HepG2 (cell line): ENCODE results near the gene LIMA1. TPM values are rescaled to one million over a fixed set of nuclear protein-coding genes. Genes with fewer than 3 reads are reported as not detected.

ENCODE experiments used
- ATAC-seq: fragments of 200-7000 bp; cut with Tn5 transposase; 3 replicates; pipeline ENCODE4 v1.9.1; 2020; ENCODE audit warnings: mild to moderate bottlenecking, moderate library complexity
- BruUV-seq: library from RNA; stranded (reverse); fragments of 400-500 nt; replicated peaks from 2 replicates; lab custom pipeline; 2021; lab: Mats Ljungman, UMichigan
- CTCF ChIA-PET: fragments of 300-600 bp; formaldehyde crosslinking; extraction: SDS; loops from one replicate; lab custom pipeline; 2021; ENCODE audit warnings: low total read pairs, inconsistent platforms, low intra/inter-chr PET ratio; lab: Yijun Ruan, JAX
- POLR2A ChIA-PET: fragments of 350-600 bp; sonication (Branson Sonifier 250); formaldehyde crosslinking; loops from one replicate; lab custom pipeline; 2020; ENCODE audit warnings: antibody characterized with exemption, inconsistent platforms; lab: Yijun Ruan, JAX
- DNase-seq: peaks from one replicate; pipeline ENCODE4 v3.0.0-alpha.2; 2015; ENCODE audit warnings: low spot score
- FAIRE-seq: peaks from 3 replicates; lab custom pipeline; 2011; peaks lifted over from hg19 to GRCh38; lab: Jason Lieb, UNC
- H2AFZ ChIP-seq: one replicate; pipeline ENCODE4 v1.6.1; 2011; ENCODE audit warnings: low read length, inconsistent platforms
- H3K27ac ChIP-seq: fragments of 300-600 bp; 3 replicates; pipeline ENCODE4 v1.8.0; 2011; ENCODE audit warnings: mixed run types, mild to moderate bottlenecking, mixed read lengths, low read length, inconsistent platforms; ENCODE audit not compliant: insufficient read depth; ENCODE audit errors: extremely low read length
- H3K27me3 ChIP-seq, 2 experiments: fragments of 200-600 bp in 1 of 2; 2 replicates in 1 of 2; 3 replicates in 1 of 2; pipeline versions ENCODE4 v1.6.0 to v1.8.0; 2011; ENCODE audit warnings: low read length in 2 of 2, mild to moderate bottlenecking in 2 of 2, moderate library complexity in 2 of 2, inconsistent platforms in 1 of 2; ENCODE audit not compliant: insufficient read depth in 2 of 2, control insufficient read depth in 1 of 2
- H3K36me3 ChIP-seq, 2 experiments: fragments of 200-600 bp in 1 of 2; replicated peaks in 1 of 2; 2 replicates in 1 of 2; 3 replicates in 1 of 2; pipeline versions ENCODE4 v1.5.1 to v1.8.0; 2011; ENCODE audit warnings: low read length in 2 of 2, inconsistent platforms in 1 of 2; ENCODE audit not compliant: insufficient read depth in 2 of 2, control insufficient read depth in 1 of 2
- H3K4me1 ChIP-seq: 2 replicates; pipeline ENCODE4 v1.5.1; 2012; ENCODE audit warnings: low read length, inconsistent platforms; ENCODE audit not compliant: insufficient read depth
- H3K4me2 ChIP-seq: 2 replicates; pipeline ENCODE4 v1.6.0; 2011; ENCODE audit warnings: low read depth, low read length, inconsistent platforms
- H3K4me3 ChIP-seq, 3 experiments: fragments of 200-600 bp in 1 of 3; sonication (generic), shearing (Covaris generic) in 1 of 3; replicated peaks in 1 of 3; 2 replicates each; pipeline ENCODE4 v1.5.1; 2011 to 2016; ENCODE audit warnings: low read length in 3 of 3, inconsistent platforms in 2 of 3, low read depth in 2 of 3, mild to moderate bottlenecking in 2 of 3, control low read depth in 1 of 3, mixed read lengths in 1 of 3; ENCODE audit not compliant: insufficient read depth in 1 of 3
- H3K79me2 ChIP-seq: one replicate; pipeline ENCODE4 v1.6.1; 2011; ENCODE audit warnings: low read length, inconsistent platforms; ENCODE audit not compliant: insufficient read depth
- H3K9ac ChIP-seq: 2 replicates; pipeline ENCODE4 v1.6.0; 2011; ENCODE audit warnings: mild to moderate bottlenecking, low read depth, low read length, inconsistent platforms; ENCODE audit not compliant: insufficient read depth
- H3K9me3 ChIP-seq: 2 replicates; pipeline ENCODE4 v1.5.1; 2012; ENCODE audit warnings: mild to moderate bottlenecking, low read length
- H4K20me1 ChIP-seq: 2 replicates; pipeline ENCODE4 v1.6.0; 2011; ENCODE audit warnings: inconsistent platforms, mild to moderate bottlenecking, low read length, moderate library complexity; ENCODE audit not compliant: insufficient read depth
- BHLHE40 ChIP-seq: IDR thresholded peaks from 2 replicates; pipeline ENCODE4 v1.6.1; 2011; ENCODE audit warnings: low read length, improper control_type of control experiment
- DR1 ChIP-seq: sonication (generic); formaldehyde crosslinking; IDR thresholded peaks from 2 replicates; pipeline ENCODE4 v1.8.0; 2021; ENCODE audit warnings: mild to moderate bottlenecking, missing genetic modification reagents, inconsistent platforms
- ELF3 ChIP-seq: IDR thresholded peaks from 2 replicates; pipeline ENCODE4 v1.6.1; 2016; ENCODE audit warnings: missing genetic modification reagents, missing compliant biosample characterization
- MYNN ChIP-seq: sonication (generic); formaldehyde crosslinking; IDR thresholded peaks from 2 replicates; pipeline ENCODE4 v1.4.0; 2020; ENCODE audit warnings: mild to moderate bottlenecking, low read depth, missing genetic modification reagents
- NR2F6 ChIP-seq, 2 experiments: IDR thresholded peaks; 2 replicates each; pipeline ENCODE4 v1.6.1; 2016; ENCODE audit warnings: antibody characterized with exemption in 1 of 2, mild to moderate bottlenecking in 1 of 2
- RARA ChIP-seq: IDR thresholded peaks from 2 replicates; pipeline ENCODE4 v1.6.1; 2016; ENCODE audit warnings: missing genetic modification reagents, missing compliant biosample characterization
- SAP130 ChIP-seq: IDR thresholded peaks from 2 replicates; pipeline ENCODE4 v1.6.1; 2016; ENCODE audit warnings: low read depth
- STAG1 ChIP-seq: sonication (generic); formaldehyde crosslinking; IDR thresholded peaks from 2 replicates; pipeline ENCODE4 v1.4.0; 2020; ENCODE audit warnings: missing genetic modification reagents
- TGIF2 ChIP-seq: IDR thresholded peaks from 2 replicates; pipeline ENCODE4 v1.6.1; 2016; ENCODE audit warnings: control low read depth, missing compliant biosample characterization
- ZBTB33 ChIP-seq: sonication (generic); formaldehyde crosslinking; IDR thresholded peaks from 2 replicates; pipeline ENCODE4 v1.4.0; 2020; ENCODE audit warnings: missing genetic modification reagents
- ZMYM3 ChIP-seq: sonication (generic); formaldehyde crosslinking; IDR thresholded peaks from 2 replicates; pipeline ENCODE4 v1.5.1; 2020; ENCODE audit warnings: mild to moderate bottlenecking, missing genetic modification reagents
- ZNF292 ChIP-seq: sonication (generic); formaldehyde crosslinking; IDR thresholded peaks from 2 replicates; pipeline ENCODE4 v1.8.1; 2022; ENCODE audit warnings: mild to moderate bottlenecking, low read depth, missing genetic modification reagents, borderline replicate concordance
- ZNF30 ChIP-seq: sonication (generic); formaldehyde crosslinking; IDR thresholded peaks from 2 replicates; pipeline ENCODE4 v1.5.0; 2020; ENCODE audit warnings: mild to moderate bottlenecking, missing genetic modification reagents
- ZNF556 ChIP-seq: sonication (generic); formaldehyde crosslinking; IDR thresholded peaks from 2 replicates; pipeline ENCODE4 v1.4.0; 2020; ENCODE audit warnings: mild to moderate bottlenecking, missing genetic modification reagents, borderline replicate concordance
- ZNF644 ChIP-seq: IDR thresholded peaks from 2 replicates; pipeline ENCODE4 v1.6.1; 2016; ENCODE audit warnings: low read depth
- ZNF747 ChIP-seq: sonication (generic); formaldehyde crosslinking; IDR thresholded peaks from 2 replicates; pipeline ENCODE4 v1.8.1; 2023; ENCODE audit warnings: missing genetic modification reagents, mild to moderate bottlenecking, borderline replicate concordance
- WGBS: methylation state at CpG from one replicate; pipeline ENCODE4 v1.1.6; 2017; ENCODE audit warnings: low lambda C conversion rate; 5-methylcytosine and 5-hydroxymethylcytosine counted together
- in situ Hi-C: cut with HindIII; loops from 2 replicates; pipeline ENCODE4 v1.10.0; 2017; ENCODE audit warnings: low pct_unique_long_range_greater_than_20kb; ENCODE audit not compliant: extremely low pct_ligation_motif_present
- intact Hi-C: fragments of 100-400 bp; cut with micrococcal nuclease; formaldehyde crosslinking; loops from one replicate; pipeline ENCODE4 v1.10.0; 2022; ENCODE audit not compliant: unreplicated experiment
- polyA plus RNA-seq, 8 experiments: library from polyadenylated mRNA; depleted of rRNA in 3 of 8; stranded (reverse) in 7 of 8; unstranded in 1 of 8; fragments of >200 nt; fragmentation: Illumina TruSeq in 4 of 8; extraction: Trizol in 4 of 8; gene quantifications; 2 replicates each; pipeline versions ENCODE4 v1.2.1 to v1.2.3, GENCODE V29; 2011 to 2016; ENCODE audit warnings: low read depth in 4 of 8, missing spikeins in 1 of 8, mixed read lengths in 1 of 8; ENCODE audit not compliant: insufficient read depth in 1 of 8
- total RNA-seq, 5 experiments: library from RNA; depleted of rRNA; stranded (reverse); fragments of >200 nt; fragmentation: Illumina TruSeq; extraction: Trizol; gene quantifications; 2 replicates each; pipeline ENCODE4 v1.2.3, GENCODE V29; 2016; ENCODE audit warnings: low read depth in 1 of 5

LIMA1 gene
- total and polyA plus RNA-seq, 2 of the 13 experiments (the other 11 are each of a cell fraction or from before 2014, with no cell fraction given) = 13.0 to 19.8 TPM

DNA sequence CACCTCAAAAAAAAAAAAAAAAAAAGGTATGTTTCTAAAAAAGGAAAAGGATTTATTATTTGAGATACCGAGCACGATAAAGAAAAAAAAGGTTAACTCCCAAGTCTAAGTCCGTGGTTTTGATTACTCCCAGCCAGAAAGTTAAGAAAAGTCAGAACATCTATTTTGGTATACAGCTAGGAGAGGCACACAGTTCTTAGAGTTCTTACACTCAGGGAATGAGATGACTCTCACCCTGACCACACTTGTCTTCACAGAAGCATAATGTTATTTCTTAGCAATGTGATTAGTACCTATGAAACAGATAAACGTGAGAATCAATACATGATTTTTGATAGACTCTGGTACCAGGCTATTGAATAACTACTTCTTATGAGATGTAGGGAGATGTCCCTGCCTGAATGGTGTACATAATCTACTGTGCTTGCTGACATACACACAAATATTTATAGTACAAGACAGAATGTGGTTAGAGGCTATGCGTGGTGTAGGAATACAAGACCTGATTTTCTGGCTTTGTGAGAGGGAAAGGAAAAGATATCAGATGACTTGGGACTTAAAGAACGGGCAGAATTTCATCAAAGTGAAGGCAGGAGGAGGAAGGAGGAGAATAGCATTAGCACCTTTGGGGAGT lies 31.6 kb downstream of the LIMA1 start:
- no peaks in the 10 kb centered on the region for H3K79me2 ChIP-seq
- in situ Hi-C loops (no loop called here), intact Hi-C loops (no loop called here)
- no peaks in the 10 kb centered on the region for H3K27me3 ChIP-seq
- FAIRE-seq = no peak
- H3K27ac ChIP-seq = no peak overlapping the region
- H3K4me2 ChIP-seq = no peak overlapping the region
- H3K36me3 ChIP-seq = no peaks in the 10 kb centered on the region
- H4K20me1 ChIP-seq = no peaks in the 10 kb centered on the region
- H3K4me3 ChIP-seq = no peak overlapping the region
- 95% methylated on average over 6 of the region's 6 CpGs for WGBS
- no peaks in the 10 kb centered on the region for H3K9me3 ChIP-seq
- ChIA-PET POLR2A (interaction anchor here (2.2 kb wide), 1 partner anchor 8 kb away, joined by 9 read pairs; no protein-coding TSS in a partner anchor), CTCF (no interaction called here)
- TF ChIP-seq ZNF747 (CRISPR knock-in tag) (no peak), ZNF556 (CRISPR knock-in tag) (no peak), DR1 (CRISPR knock-in tag) (no peak), ZNF30 (CRISPR knock-in tag) (no peak), BHLHE40 (no peak)
- TF ChIP-seq, all 625 proteins: peak for 0
- Histone ChIP-seq H3K4me1 (peaks cover 65% of the 10 kb centered on the region), H2AFZ (no peak overlapping the region), H3K9ac (no peak overlapping the region)
- DNase-seq = no peak
- no peak for ATAC-seq
- no TSS peak for BruUV-seq

- Histone ChIP-seq H3K4me1 (peaks cover 68% of the 10 kb centered on the region), H3K4me3 (peak overlapping the region in 1 of 3 experiments; percentile 34; a peak in 1 of 6 replicates), H3K27me3 (no peaks in the 10 kb centered on the region), H3K36me3 (peaks cover 0 to 4% of the 10 kb centered on the region in 2 experiments; a peak in 2 of 5 replicates), H3K9me3 (no peaks in the 10 kb centered on the region), H4K20me1 (no peaks in the 10 kb centered on the region), H3K9ac (peak overlapping the region; percentile 17; the same call in 1 of the 2 replicates), H3K27ac (peak overlapping the region; percentile 55), H3K79me2 (no peaks in the 10 kb centered on the region), H2AFZ (no peak overlapping the region), H3K4me2 (peak overlapping the region; percentile 61)
- BruUV-seq = no TSS peak
- POLR2A ChIA-PET = interaction anchor here (0.9 to 2.2 kb wide), 4 partner anchors 9 to 34 kb away, joined by 3 to 9 read pairs (median 4); partner anchors contain the start of gene LIMA1
- intact Hi-C loops (loop anchor here (10.0 kb wide), 1 partner anchor 145 kb away; the partner anchor contains the start of gene FAM186A), in situ Hi-C loops (no loop called here)
- CTCF ChIA-PET = no interaction called here
- peak; percentile 49 for ATAC-seq
- WGBS = 31% methylated on average over 5 of the region's 5 CpGs
- no peak for DNase-seq
- peak; percentile 51 for FAIRE-seq
- peak; percentile 100 for TF ChIP-seq MYNN (CRISPR knock-in tag)
- TF ChIP-seq ELF3 (CRISPR knock-in tag) = no peak
- TF ChIP-seq NR2F6 (IDR thresholded peaks at IDR 0.05) = no peak; the same call in 1 of the 2 replicates
- 0 out of 2 replicates have a peak, but pooled peaks have one; percentile 13 for TF ChIP-seq NR2F6 (CRISPR knock-in tag; IDR thresholded peaks at IDR 0.05)
- peak; percentile 17; the same call in 1 of the 2 replicates for TF ChIP-seq ZNF644 (CRISPR knock-in tag)
- peak; percentile 37; the same call in 1 of the 2 replicates for TF ChIP-seq ZNF292 (CRISPR knock-in tag)
- 0 out of 2 replicates have a peak, but pooled peaks have one; percentile 5 for TF ChIP-seq RARA
- peak; percentile 56; the same call in 1 of the 2 replicates for TF ChIP-seq ZBTB33 (CRISPR knock-in tag)
- TF ChIP-seq ZMYM3 = peak; percentile 44; the same call in 1 of the 2 replicates
- no peak for TF ChIP-seq STAG1 (CRISPR knock-in tag)
- no peak for TF ChIP-seq TGIF2 (CRISPR knock-in tag)
- peak; percentile 24; the same call in 1 of the 2 replicates for TF ChIP-seq SAP130 (CRISPR knock-in tag)
Measured at GRCh38 chr12:50249464-50250182, 33.7 kb downstream of the LIMA1 start.
